CD14-positive monocyte (primary cell): ENCODE measurements around the gene EDC4. TPM values are rescaled to one million over a fixed set of nuclear protein-coding genes. Genes with fewer than 3 reads are reported as not detected.

Experiments
- DNase-seq, 3 donors: peaks; one replicate each; pipeline ENCODE4 v3.0.0-alpha.2; 2011 to 2022
- H2AFZ ChIP-seq: 2 replicates; pipeline ENCODE4 v1.6.0; 2012; ENCODE audit warnings: mild to moderate bottlenecking, low read depth, low read length, inconsistent platforms; ENCODE audit not compliant: insufficient read depth, poor library complexity, severe bottlenecking
- H3K27ac ChIP-seq, 2 donors: 1 replicate in 1 of 2; 2 replicates in 1 of 2; pipeline ENCODE4 v1.5.1; 2012 to 2013; ENCODE audit warnings: low read length in 2 of 2, control low read depth in 1 of 2, inconsistent platforms in 1 of 2, low read depth in 1 of 2, mild to moderate bottlenecking in 1 of 2
- H3K27me3 ChIP-seq, 2 donors: one replicate each; pipeline versions ENCODE4 v1.6.0 to v1.6.1; 2011 to 2013; ENCODE audit warnings: low read length in 2 of 2; ENCODE audit not compliant: control insufficient read depth in 2 of 2, insufficient read depth in 2 of 2
- H3K36me3 ChIP-seq, 2 donors: replicated peaks in 1 of 2; 1 replicate in 1 of 2; 2 replicates in 1 of 2; pipeline versions ENCODE4 v1.5.1 to v1.6.1; 2012 to 2013; ENCODE audit warnings: low read length in 2 of 2, control low read depth in 1 of 2, inconsistent platforms in 1 of 2, mild to moderate bottlenecking in 1 of 2; ENCODE audit not compliant: insufficient read depth in 2 of 2, control insufficient read depth in 1 of 2
- H3K4me1 ChIP-seq, 2 donors: 1 replicate in 1 of 2; 2 replicates in 1 of 2; pipeline versions ENCODE4 v1.5.1 to v1.6.1; 2012 to 2013; ENCODE audit warnings: low read length in 2 of 2, control low read depth in 1 of 2, inconsistent platforms in 1 of 2, mild to moderate bottlenecking in 1 of 2, moderate library complexity in 1 of 2; ENCODE audit not compliant: insufficient read depth in 2 of 2, control insufficient read depth in 1 of 2
- H3K4me2 ChIP-seq: replicated peaks from 2 replicates; pipeline ENCODE3; 2012; ENCODE audit warnings: low read length, moderate library complexity, mild to moderate bottlenecking; ENCODE audit not compliant: poor library complexity, severe bottlenecking; ENCODE audit errors: extremely low read depth
- H3K4me3 ChIP-seq, 3 experiments: fragments of 200-600 bp in 1 of 3; sonication (generic) in 1 of 3; replicated peaks in 1 of 3; 1 replicate in 2 of 3; 2 replicates in 1 of 3; pipeline ENCODE4 v1.5.1; 2011 to 2013; ENCODE audit warnings: low read length in 3 of 3, mild to moderate bottlenecking in 3 of 3, control low read depth in 2 of 3, low read depth in 2 of 3, inconsistent platforms in 1 of 3, moderate library complexity in 1 of 3
- H3K79me2 ChIP-seq: 2 replicates; pipeline ENCODE4 v1.6.0; 2012; ENCODE audit warnings: mild to moderate bottlenecking, control low read depth, inconsistent platforms, low read length, moderate library complexity; ENCODE audit not compliant: insufficient read depth
- H3K9ac ChIP-seq: 2 replicates; pipeline ENCODE4 v1.6.0; 2017; ENCODE audit warnings: low read length, mild to moderate bottlenecking; ENCODE audit not compliant: insufficient read depth, poor library complexity, severe bottlenecking
- H3K9me3 ChIP-seq, 2 donors: replicated peaks in 1 of 2; 1 replicate in 1 of 2; 2 replicates in 1 of 2; pipeline versions ENCODE4 v1.5.1 to v1.6.1; 2012 to 2013; ENCODE audit warnings: low read length in 2 of 2, control low read depth in 1 of 2; ENCODE audit not compliant: control insufficient read depth in 1 of 2, insufficient read depth in 1 of 2
- H4K20me1 ChIP-seq: 2 replicates; pipeline ENCODE4 v1.6.0; 2012; ENCODE audit warnings: mild to moderate bottlenecking, low read length, control low read depth, moderate library complexity; ENCODE audit not compliant: insufficient read depth
- H3K27ac Mint-ChIP-seq, 7 donors: one replicate each; pipeline ENCODE4 v1.8.0; 2020; ENCODE audit warnings: mild to moderate bottlenecking in 7 of 7, mixed read lengths in 7 of 7, moderate library complexity in 6 of 7, inconsistent platforms in 2 of 7
- H3K27me3 Mint-ChIP-seq, 3 donors: one replicate each; pipeline ENCODE4 v1.8.0; 2021 to 2022; ENCODE audit warnings: low read depth in 3 of 3, mild to moderate bottlenecking in 3 of 3, mixed read lengths in 3 of 3, moderate library complexity in 3 of 3, inconsistent platforms in 1 of 3
- H3K36me3 Mint-ChIP-seq, 2 donors: one replicate each; pipeline ENCODE4 v1.8.0; 2020; ENCODE audit warnings: mixed read lengths in 2 of 2, inconsistent platforms in 1 of 2, mild to moderate bottlenecking in 1 of 2
- H3K4me1 Mint-ChIP-seq: one replicate; pipeline ENCODE4 v1.8.0; 2020; ENCODE audit warnings: mild to moderate bottlenecking, mixed read lengths
- H3K4me3 Mint-ChIP-seq, 2 donors: one replicate each; pipeline ENCODE4 v1.8.0; 2020; ENCODE audit warnings: mild to moderate bottlenecking in 2 of 2, mixed read lengths in 2 of 2, moderate library complexity in 1 of 2
- H3K9me3 Mint-ChIP-seq, 7 donors: one replicate each; pipeline ENCODE4 v1.8.0; 2020 to 2022; ENCODE audit warnings: mixed read lengths in 7 of 7, mild to moderate bottlenecking in 6 of 7, moderate library complexity in 6 of 7, inconsistent platforms in 2 of 7
- CTCF ChIP-seq: fragments of 200-600 bp; IDR thresholded peaks from one replicate; pipeline ENCODE4 v1.8.0; 2022; ENCODE audit warnings: antibody characterized with exemption, mild to moderate bottlenecking
- WGBS: methylation state at CpG from one replicate; pipeline ENCODE4 v1.1.5; 2013; ENCODE audit warnings: missing lambda C conversion rate; ENCODE audit not compliant: insufficient coverage; 5-methylcytosine and 5-hydroxymethylcytosine counted together
- intact Hi-C, 2 donors: fragments of 100-400 bp; cut with micrococcal nuclease; formaldehyde crosslinking; loops; one replicate each; pipeline versions ENCODE4 v1.15.0 to v1.15.1; 2023
- polyA plus RNA-seq, 3 donors: library from polyadenylated mRNA; depleted of rRNA in 1 of 3; unstranded in 2 of 3; stranded (reverse) in 1 of 3; fragments of 300-500 nt in 2 of 3; fragments of >200 nt in 1 of 3; fragmentation: Illumina TruSeq in 2 of 3; gene quantifications; 1 replicate in 2 of 3; 2 replicates in 1 of 3; pipeline ENCODE4 v1.2.3, GENCODE V29; 2012 to 2021
- small RNA-seq: library from RNA; depleted of rRNA; stranded (forward); fragments of <200 nt; gene quantifications from one replicate; pipeline ENCODE3, GENCODE V24; 2012; ENCODE audit warnings: low read depth; ENCODE audit not compliant: insufficient read length

The EDC4 gene
- polyA plus RNA-seq, 3 donors: 13.7 to 84.9 (median 18.2) TPM

GRCh38 chr16:67930191-67930590, 57.3 kb downstream of the EDC4 start:
- Mint-ChIP-seq H3K9me3 (peaks cover 0 to under 1% (median 0%) of the 10 kb centered on the region in 7 donors), H3K4me3 (no peak overlapping the region), H3K27ac (no peak overlapping the region), H3K27me3 (peaks cover 0 to 2% (median 0%) of the 10 kb centered on the region in 3 donors), H3K36me3 (peaks cover 48 to 81% of the 10 kb centered on the region in 2 donors), H3K4me1 (peaks cover 12% of the 10 kb centered on the region)
- Histone ChIP-seq H3K4me2 (no peak overlapping the region), H3K79me2 (peaks cover 13% of the 10 kb centered on the region), H4K20me1 (peaks cover 94% of the 10 kb centered on the region), H2AFZ (no peak overlapping the region), H3K27ac (no peak overlapping the region), H3K4me1 (peaks cover 5 to 12% of the 10 kb centered on the region in 2 donors), H3K4me3 (no peak overlapping the region), H3K9ac (no peak overlapping the region), H3K9me3 (no peaks in the 10 kb centered on the region), H3K27me3 (no peaks in the 10 kb centered on the region), H3K36me3 (peaks cover 63 to 92% of the 10 kb centered on the region in 2 donors)
- intact Hi-C loops: loop anchor here (5.0 to 10.0 kb wide), 3 partner anchors 33 to 115 kb away; partner anchors contain the start of gene EDC4 (in 1 of the 2)
- no peak for DNase-seq
- WGBS: 100% methylated on average over 4 of the region's 14 CpGs
- no peak for TF ChIP-seq CTCF

DNA sequence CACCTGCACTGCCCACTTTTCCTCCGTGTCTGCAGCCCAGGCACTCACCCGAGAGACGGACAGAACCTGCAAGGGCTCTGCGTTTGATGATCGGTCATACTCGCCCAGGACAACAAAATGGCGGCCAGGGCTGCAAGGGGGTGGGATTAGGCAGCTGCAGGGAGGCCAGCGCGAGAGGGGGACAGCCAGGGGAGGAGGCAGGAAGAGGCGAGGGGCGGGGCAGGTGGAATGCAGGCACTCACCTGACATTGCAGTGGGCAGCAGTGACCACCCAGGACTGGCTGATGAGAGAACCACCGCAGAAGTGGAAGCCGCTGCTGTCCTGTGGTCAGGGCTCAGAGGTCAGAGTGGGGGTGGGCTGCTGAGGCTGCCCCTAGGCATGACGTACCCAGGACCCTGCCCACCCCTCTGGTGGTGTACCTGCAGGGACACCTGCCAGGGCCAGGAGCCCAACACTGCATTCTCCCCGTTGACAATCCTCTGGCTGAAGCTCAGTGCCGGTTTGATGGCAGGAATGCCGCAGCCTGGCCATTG, 57.9 kb downstream of the EDC4 start:
- no peak for DNase-seq

More for the DNA sequence above, 57.9 kb downstream of the EDC4 start:
- Mint-ChIP-seq H3K27ac (no peak overlapping the region), H3K9me3 (peaks cover 0 to 1% (median 0%) of the 10 kb centered on the region in 7 donors), H3K36me3 (peaks cover 51 to 80% of the 10 kb centered on the region in 2 donors), H3K27me3 (no peaks in the 10 kb centered on the region), H3K4me1 (peaks cover 17% of the 10 kb centered on the region), H3K4me3 (no peak overlapping the region)
- Histone ChIP-seq H4K20me1 (peaks cover 96% of the 10 kb centered on the region), H3K9ac (no peak overlapping the region), H3K4me1 (peaks cover 9 to 17% of the 10 kb centered on the region in 2 donors), H3K27me3 (no peaks in the 10 kb centered on the region), H3K27ac (no peak overlapping the region), H3K36me3 (peaks cover 60 to 90% of the 10 kb centered on the region in 2 donors), H3K4me3 (no peak overlapping the region), H3K79me2 (peaks cover 19% of the 10 kb centered on the region), H3K9me3 (no peaks in the 10 kb centered on the region), H3K4me2 (no peak overlapping the region), H2AFZ (no peak overlapping the region)
- TF ChIP-seq CTCF: no peak
- intact Hi-C loops: loop anchor here (5.0 to 10.0 kb wide), 3 partner anchors 33 to 116 kb away; partner anchors contain the start of gene EDC4 (in 1 of the 2)
- WGBS: 98% methylated on average over 16 of the region's 17 CpGs

Small RNAs within 50 kb of the gene (small RNA-seq; reads per million reads assigned to genes)
- gene AC040162.2 (not detected), gene NRN1L (not detected)

Other genes starting within 250 kb of the EDC4 start
- 1 to 10 TPM in 1 of 3 donors, under 1 TPM in 1, not detected in 1; 0.30 to 1.5 TPM for gene CARMIL2, start 227.9 kb upstream of the EDC4 start, polyA plus RNA-seq
- 10 to 100 TPM; 11.8 to 26.0 (median 14.9) TPM for gene ACD, start 212.8 kb upstream of the EDC4 start, polyA plus RNA-seq
- 1 to 10 TPM; 2.7 to 6.9 (median 6.1) TPM for gene PARD6A, start 212.1 kb upstream of the EDC4 start, polyA plus RNA-seq
- 1 to 10 TPM in 2 of 3 donors, under 1 TPM in 1; 0.92 to 6.2 (median 3.2) TPM for gene ENKD1, start 206.3 kb upstream of the EDC4 start, polyA plus RNA-seq
- gene C16orf86, start 206.2 kb upstream of the EDC4 start, polyA plus RNA-seq: 10 to 100 TPM in 1 of 3 donors, 1 to 10 TPM in 2; 4.1 to 11.3 (median 4.6) TPM
- 1 to 10 TPM; 3.7 to 9.4 (median 3.8) TPM for gene GFOD2, start 153.7 kb upstream of the EDC4 start, polyA plus RNA-seq
- gene RANBP10, start 66.5 kb upstream of the EDC4 start, polyA plus RNA-seq: 10 to 100 TPM in 1 of 3 donors, 1 to 10 TPM in 2; 6.4 to 16.7 (median 6.6) TPM
- gene TSNAXIP1, start 66.2 kb upstream of the EDC4 start, polyA plus RNA-seq: under 1 TPM in 1 of 3 donors, not detected in 2; 0.23 TPM
- 10 to 100 TPM; 17.6 to 84.2 (median 52.5) TPM for gene THAP11, start 30.7 kb upstream of the EDC4 start, polyA plus RNA-seq
- 100 to 1,000 TPM in 1 of 3 donors, 10 to 100 TPM in 2; 64.2 to 104 (median 90.3) TPM for gene NUTF2, start 26.1 kb upstream of the EDC4 start, polyA plus RNA-seq
- gene CENPT, start 25.4 kb upstream of the EDC4 start, polyA plus RNA-seq: 100 to 1,000 TPM in 1 of 3 donors, 10 to 100 TPM in 1, 1 to 10 TPM in 1; 8.3 to 120 (median 12.4) TPM
- gene NRN1L, start 11.8 kb downstream of the EDC4 start, polyA plus RNA-seq: 1 to 10 TPM in 1 of 3 donors, under 1 TPM in 1, not detected in 1; 0.50 to 3.6 TPM
- gene PSKH1, start 20.2 kb downstream of the EDC4 start, polyA plus RNA-seq: 10 to 100 TPM; 11.0 to 19.7 (median 16.8) TPM
- gene CTRL, start 58.8 kb downstream of the EDC4 start, polyA plus RNA-seq: 10 to 100 TPM in 1 of 3 donors, 1 to 10 TPM in 1, under 1 TPM in 1; 0.69 to 17.4 (median 1.6) TPM
- gene PSMB10, start 63.8 kb downstream of the EDC4 start, polyA plus RNA-seq: 100 to 1,000 TPM; 158 to 798 (median 609) TPM
- gene LCAT, start 71.1 kb downstream of the EDC4 start, polyA plus RNA-seq: 10 to 100 TPM in 1 of 3 donors, under 1 TPM in 1, not detected in 1; 0.17 to 16.2 TPM
- 10 to 100 TPM in 1 of 3 donors, 1 to 10 TPM in 2; 7.3 to 57.2 (median 7.7) TPM for gene SLC12A4, start 95.6 kb downstream of the EDC4 start, polyA plus RNA-seq
- 1 to 10 TPM in 1 of 3 donors, under 1 TPM in 2; 0.20 to 1.8 (median 0.25) TPM for gene DPEP3, start 107.4 kb downstream of the EDC4 start, polyA plus RNA-seq
- gene DPEP2, start 126.4 kb downstream of the EDC4 start, polyA plus RNA-seq: 100 to 1,000 TPM; 117 to 235 (median 124) TPM
- not detected for gene DPEP2NB, start 142.9 kb downstream of the EDC4 start, polyA plus RNA-seq
- gene DDX28, start 150.2 kb downstream of the EDC4 start, polyA plus RNA-seq: 10 to 100 TPM; 14.7 to 42.9 (median 27.7) TPM
- gene DUS2, start 150.2 kb downstream of the EDC4 start, polyA plus RNA-seq: 10 to 100 TPM; 18.4 to 40.7 (median 33.2) TPM
- 10 to 100 TPM; 14.3 to 21.8 (median 15.8) TPM for gene NFATC3, start 212.3 kb downstream of the EDC4 start, polyA plus RNA-seq